CMK (cell line): Measurements from ENCODE around the gene GLI1.

Experiments
- DNase-seq: peaks from one replicate; pipeline ENCODE4 v3.0.0-alpha.2; 2010; ENCODE audit warnings: low read depth

The GLI1 gene

GRCh38 chr12:57461276-57461916, 1.8 kb downstream of the GLI1 start:
- no peak for DNase-seq

GRCh38 chr12:57461917-57462250, 2.3 kb downstream of the GLI1 start:
- no peak for DNase-seq

GRCh38 chr12:57462251-57462911, 2.8 kb downstream of the GLI1 start:
- DNase-seq, result peak; percentile 79

- no peak for DNase-seq
Observed at GRCh38 chr12:57462912-57463253, 3.3 kb downstream of the GLI1 start.

- no peak for DNase-seq
Observed at GRCh38 chr12:57464569-57464968, 5.0 kb downstream of the GLI1 start.

- no peak for DNase-seq
Observed at GRCh38 chr12:57465030-57465746, 5.6 kb downstream of the GLI1 start.

GRCh38 chr12:57465747-57466505, 6.3 kb downstream of the GLI1 start:
- no peak for DNase-seq

GRCh38 chr12:57467212-57467874, 7.8 kb downstream of the GLI1 start:
- DNase-seq, result no peak

GRCh38 chr12:57467915-57468314, 8.3 kb downstream of the GLI1 start:
- DNase-seq, result no peak

- no peak for DNase-seq
Observed at GRCh38 chr12:57469296-57470164, 9.9 kb downstream of the GLI1 start.

GRCh38 chr12:57470286-57470969, 10.8 kb downstream of the GLI1 start:
- no peak for DNase-seq

- DNase-seq, result no peak
Observed at GRCh38 chr12:57470970-57471656, 11.5 kb downstream of the GLI1 start.

- no peak for DNase-seq
Observed at GRCh38 chr12:57471661-57472060, 12.1 kb downstream of the GLI1 start.

- no peak for DNase-seq
Observed at GRCh38 chr12:57472391-57472790, 12.8 kb downstream of the GLI1 start.

GRCh38 chr12:57473392-57473791, 13.8 kb downstream of the GLI1 start:
- DNase-seq, result no peak

GRCh38 chr12:57473886-57474285, 14.3 kb downstream of the GLI1 start:
- no peak for DNase-seq

GRCh38 chr12:57474430-57474829, 14.8 kb downstream of the GLI1 start:
- DNase-seq, result no peak

GRCh38 chr12:57474862-57475261, 15.3 kb downstream of the GLI1 start:
- DNase-seq, result no peak

- DNase-seq, result no peak
Observed at GRCh38 chr12:57475271-57476161, 15.9 kb downstream of the GLI1 start.
